Amygdala (tissue), 56 donors: Measurements from ENCODE around the gene IL17B.

Experiments used
- DNase-seq, 56 donors: peaks; one replicate each; lab custom pipeline; 2025; lab: John Stamatoyannopoulos, UW

IL17B gene

DNA sequence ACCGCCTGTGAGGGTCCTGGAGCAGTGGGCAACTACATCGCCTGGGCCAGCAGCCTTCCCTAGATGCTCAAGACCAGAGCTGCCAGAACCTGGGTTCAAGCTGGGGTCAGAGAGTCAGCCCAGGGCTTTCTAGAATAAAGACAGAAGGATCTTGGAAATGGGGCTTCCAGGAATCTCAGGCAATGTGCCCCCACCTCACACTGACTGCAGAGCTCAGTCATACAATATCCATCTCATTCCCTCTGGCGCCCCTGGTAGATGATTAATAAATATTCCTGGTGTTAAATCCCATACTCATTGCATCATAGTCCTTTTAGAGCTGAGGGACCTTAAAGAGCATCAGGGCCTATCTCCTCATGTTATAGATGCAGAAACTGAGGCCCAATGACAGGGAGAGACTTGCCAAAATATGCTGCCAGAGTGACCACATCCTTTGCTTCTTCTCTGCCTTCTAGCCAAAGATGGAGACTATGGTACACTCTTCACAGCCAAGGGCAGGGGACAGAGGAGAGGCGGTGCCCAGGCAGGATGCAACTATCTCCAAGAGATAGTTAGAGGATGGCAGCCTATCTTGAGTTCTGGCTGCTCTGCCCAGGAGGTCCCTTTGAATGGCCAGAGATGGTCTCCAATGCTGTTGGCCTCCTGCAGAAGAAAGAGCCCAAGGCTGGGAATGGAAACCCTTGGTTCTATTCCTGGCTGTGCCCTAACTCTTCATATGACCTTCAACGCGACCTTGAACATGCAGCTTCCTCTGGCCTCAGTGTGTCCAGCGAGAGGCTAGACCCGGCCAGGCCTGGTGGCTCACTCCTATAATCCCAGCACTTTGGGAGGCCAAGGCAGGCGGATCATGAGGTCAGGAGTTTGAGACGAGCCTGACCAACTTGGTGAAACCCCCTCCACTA, 36.2 kb upstream of the IL17B start:
- DNase-seq, result no peak

- no peak for DNase-seq
These were observed 35.4 kb upstream of the IL17B start for GRCh38 chr5:149414405-149415065.

GRCh38 chr5:149413477-149414210, 34.6 kb upstream of the IL17B start:
- DNase-seq, result no peak

DNA sequence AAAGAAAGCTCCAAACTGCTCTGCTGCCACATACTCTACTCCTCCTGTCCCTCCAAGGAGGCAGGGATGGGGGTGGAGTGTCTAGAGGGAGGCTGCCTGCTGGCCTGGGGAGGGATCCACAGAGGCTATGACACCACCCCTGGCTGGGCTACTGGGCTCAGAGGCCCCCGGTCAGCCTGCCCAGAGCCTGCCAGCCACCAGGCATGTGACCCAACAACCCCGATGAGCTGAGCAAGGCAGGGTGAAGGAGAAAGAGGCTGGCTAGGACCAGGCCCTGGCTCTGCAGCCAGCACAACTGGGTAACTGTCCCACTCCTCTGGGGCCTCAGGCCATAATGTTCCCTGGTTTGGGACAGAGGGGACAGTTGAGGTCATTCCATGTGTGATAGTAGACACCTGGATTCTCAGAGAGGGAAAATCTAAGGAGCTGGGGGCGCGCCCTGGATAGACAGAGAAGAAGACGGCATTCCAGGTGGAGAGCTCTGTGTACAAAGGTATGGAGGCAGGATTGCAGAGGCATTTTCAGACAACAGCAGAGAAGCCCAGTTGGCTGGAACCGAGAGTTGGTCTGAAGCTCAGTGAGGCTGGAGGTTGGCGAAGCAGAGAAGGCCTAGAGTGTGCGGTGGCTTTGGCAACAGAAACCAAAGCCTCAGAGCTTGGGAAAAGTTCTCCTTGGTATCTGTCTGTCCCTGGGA, 33.8 kb upstream of the IL17B start:
- peak in 1 of 56 donors; percentile 5 for DNase-seq

DNA sequence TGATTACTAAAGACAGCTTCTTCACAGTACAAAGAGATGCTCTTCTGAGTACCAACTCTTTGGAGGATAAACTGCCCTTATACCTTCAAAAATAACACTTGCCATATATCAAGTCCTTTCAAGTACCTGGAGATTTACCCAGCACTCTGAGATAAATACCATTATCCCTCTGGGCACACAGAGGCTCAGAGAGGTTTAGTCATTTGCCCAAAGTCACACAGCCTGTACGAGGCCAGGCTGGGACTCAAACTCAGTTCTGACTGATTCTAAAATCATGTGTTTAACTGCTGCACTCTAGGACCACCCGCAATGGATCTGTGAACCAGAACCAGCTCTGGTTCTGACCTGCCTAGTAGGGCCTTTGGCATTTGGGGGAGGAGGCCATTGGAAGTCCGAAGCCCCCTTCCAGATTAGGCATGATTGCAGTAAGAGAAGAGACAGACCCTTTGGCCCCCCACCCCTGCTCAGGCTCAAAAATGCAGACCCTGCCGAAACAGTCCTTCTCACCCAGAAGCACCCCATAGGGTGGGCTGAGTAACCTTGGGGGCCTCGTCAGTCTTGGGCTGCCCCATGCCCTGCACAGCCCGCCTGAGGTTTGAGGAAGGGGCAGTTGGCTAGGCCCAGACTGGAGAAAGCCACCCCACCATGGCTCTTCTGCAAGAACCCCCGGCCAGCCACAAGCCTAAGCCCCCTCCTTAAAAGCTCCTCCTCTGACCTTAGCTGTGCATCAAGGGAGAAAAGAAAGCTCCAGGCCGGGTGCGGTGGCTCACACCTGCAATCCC, 32.8 kb upstream of the IL17B start:
- DNase-seq, result no peak

DNA sequence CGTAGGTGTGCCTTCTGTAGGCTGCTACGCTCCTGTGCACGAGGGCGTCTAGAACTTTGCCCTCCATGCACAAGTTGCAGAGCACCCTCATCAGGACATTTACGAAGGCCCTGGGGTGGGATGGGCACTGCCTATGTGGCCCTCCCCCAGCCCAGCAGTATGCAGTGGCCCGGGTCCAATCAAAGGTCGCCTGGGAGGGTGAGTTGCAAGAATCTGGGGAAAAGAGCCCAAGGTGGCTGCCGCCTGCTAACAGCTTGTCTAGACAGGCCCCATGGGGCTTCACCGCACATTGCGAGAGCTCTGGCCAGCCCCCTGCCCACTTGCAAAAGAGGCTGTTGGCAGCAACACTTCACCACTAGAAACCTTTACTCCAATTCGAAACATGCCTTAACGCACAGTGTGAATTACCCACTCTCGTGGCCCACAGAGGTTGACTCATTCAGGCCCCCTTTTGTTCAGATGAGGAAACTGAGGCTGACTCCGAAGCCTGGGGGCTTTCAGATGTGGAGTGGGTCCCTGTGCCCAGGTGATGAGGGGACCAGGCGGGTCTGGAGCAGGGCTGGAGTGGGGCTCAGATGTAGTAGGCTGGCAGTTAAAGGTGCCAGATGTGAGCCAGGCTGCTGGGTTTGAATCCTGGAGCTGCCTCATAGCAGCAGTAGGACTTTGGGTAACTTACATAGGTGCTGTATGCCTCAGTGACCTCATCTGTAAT, 31.8 kb upstream of the IL17B start:
- no peak for DNase-seq

GRCh38 chr5:149410071-149410470, 31.0 kb upstream of the IL17B start:
- no peak for DNase-seq

GRCh38 chr5:149409268-149409948, 30.3 kb upstream of the IL17B start:
- no peak for DNase-seq

DNA sequence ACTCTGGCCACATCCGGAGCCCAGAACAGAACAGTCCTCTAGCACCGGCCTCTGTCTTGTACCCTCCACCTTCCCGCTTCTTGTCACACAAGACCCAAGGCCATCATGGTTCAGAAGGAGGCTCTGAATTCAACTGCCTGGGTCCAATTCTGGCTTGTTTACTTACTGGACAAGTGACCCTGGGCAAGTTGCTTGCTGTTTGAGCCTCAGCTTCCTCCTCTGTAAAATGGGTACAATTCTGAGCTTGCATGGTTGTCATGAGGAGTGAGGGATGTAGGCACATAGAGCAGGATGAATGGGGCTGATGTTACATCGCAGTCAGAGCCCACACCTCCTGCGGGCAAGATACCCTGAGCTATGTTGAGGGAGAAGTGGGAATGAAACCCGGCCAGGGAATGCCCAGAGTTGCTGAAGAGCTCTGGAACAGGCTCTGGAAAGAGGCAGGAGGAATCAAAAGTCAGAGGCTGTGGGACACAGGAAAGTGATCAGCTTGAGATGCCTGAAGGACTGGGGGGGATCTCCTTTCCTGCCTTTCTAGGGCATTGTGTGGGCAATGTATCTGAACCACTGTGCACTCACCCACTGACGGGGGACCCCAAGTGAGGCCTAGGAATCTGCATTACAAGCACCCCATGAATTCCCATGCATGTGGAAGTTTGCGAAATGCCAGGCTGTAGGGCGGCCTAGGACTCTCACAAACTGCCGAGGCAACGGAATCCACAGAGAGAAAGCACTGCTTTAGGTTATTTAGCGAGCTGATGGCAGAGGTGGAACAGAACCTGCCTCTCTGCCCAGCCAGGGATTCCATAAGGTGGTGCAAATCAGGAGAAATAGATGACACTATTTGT, 29.4 kb upstream of the IL17B start:
- no peak for DNase-seq

GRCh38 chr5:149407323-149408251, 28.5 kb upstream of the IL17B start:
- no peak for DNase-seq

DNA sequence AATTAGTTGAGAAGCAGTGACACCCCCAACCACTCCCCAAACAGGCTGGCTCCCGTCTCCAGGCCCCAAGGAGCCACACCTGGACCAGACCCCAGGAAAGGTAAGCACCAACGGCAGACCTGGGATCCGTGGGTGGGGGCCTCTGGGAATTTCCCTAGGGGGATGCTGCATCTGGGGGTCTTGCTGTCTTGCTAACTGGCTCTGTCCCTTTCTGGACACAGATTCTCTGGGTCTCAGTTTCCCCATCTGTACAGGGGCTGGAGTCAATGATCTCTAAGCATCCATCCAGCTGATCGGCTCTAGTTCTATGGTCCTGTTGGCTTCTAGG, 27.9 kb upstream of the IL17B start:
- DNase-seq, result no peak

GRCh38 chr5:149406203-149406978, 27.3 kb upstream of the IL17B start:
- DNase-seq, result no peak

DNA sequence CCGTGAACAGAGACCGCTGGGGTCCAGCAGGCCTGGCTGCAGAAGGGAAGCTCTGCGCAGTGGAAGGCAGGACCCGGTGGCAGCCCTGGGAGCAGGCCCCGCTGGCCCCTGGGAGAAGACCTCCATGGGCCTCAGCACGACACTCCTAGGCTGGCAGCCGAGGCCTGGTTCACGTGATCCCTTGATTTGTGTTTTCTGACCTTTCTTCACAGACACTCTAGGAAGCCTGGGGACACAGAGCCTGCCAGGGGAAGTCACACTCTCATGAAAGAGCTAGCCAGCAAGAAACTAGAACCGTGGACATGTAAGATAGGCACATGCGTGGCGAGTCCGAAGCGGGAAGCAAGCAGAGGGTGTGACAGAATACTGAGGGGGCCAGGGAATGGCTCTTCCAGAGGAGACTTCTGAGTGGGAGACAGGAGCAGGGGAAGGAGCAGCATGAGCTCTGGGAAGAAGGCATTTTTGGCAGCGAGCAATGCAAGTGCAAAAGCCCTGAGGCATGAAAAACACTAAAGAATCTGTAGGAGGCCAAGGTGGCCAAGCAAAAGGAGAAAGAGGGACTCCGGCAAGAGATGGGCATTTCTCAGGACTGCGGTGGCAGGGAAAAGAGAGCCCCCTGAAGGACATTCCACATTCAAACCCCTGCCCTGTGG, 26.6 kb upstream of the IL17B start:
- no peak for DNase-seq

DNA sequence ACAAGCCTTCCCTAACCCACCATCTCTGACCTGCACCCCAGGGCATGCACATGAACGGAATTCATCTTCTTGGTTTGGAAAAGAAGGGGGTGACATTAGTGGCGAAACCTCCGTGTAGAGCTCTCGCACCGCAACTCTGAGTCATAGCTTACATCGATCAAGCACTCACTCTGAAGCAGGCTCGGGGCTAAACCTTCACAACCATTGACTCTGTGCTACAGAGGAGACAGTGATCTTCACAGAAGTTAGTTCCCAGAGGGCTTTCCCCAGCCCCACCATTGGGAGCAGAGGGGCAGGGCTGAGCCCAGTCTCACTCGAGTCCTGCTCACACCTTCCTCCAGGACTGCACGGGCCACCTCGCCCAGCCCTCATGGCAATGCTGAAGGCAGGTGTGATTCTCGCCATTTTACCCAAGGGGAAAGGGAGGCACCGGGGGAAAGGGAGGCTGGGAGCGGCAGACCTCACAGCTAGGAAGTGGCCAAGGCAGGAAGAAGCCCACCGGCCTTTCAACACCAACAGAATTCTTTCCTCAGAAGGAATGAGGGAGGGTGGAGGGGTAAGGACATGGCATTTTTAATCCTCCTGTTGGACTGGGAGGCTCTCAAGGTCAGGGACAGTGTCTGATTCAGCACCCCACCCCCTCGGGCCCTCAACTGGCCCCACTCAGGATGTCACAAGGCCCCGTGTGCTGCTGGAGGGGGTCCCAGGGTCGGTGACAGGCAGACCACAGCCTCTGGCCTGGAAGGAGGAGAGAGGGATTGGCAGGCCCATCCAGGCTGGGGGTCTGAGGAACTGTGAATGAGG, 25.9 kb upstream of the IL17B start:
- DNase-seq, result no peak
